Endothelial cell of umbilical vein (primary cell): ENCODE measurements around the gene INPP5A.

Experiments used
- EZH2 ChIP-seq: IDR thresholded peaks from 2 replicates; pipeline ENCODE4 v1.6.1; 2012; ENCODE audit warnings: borderline replicate concordance, low read depth, mild to moderate bottlenecking, moderate library complexity, low read length, inconsistent platforms; ENCODE audit not compliant: severe bottlenecking
- FOS ChIP-seq: IDR thresholded peaks from 2 replicates; pipeline ENCODE4 v1.6.1; 2011; ENCODE audit warnings: mild to moderate bottlenecking, low read length, moderate library complexity, borderline replicate concordance; ENCODE audit not compliant: insufficient read depth
- JUN ChIP-seq: IDR thresholded peaks from 2 replicates; pipeline ENCODE4 v1.6.1; 2011; ENCODE audit warnings: borderline replicate concordance, low read depth; ENCODE audit not compliant: insufficient read length, insufficient read depth
- MYC ChIP-seq: IDR thresholded peaks from one replicate; pipeline ENCODE4 v1.6.1; 2011; ENCODE audit warnings: mild to moderate bottlenecking, low read depth, low read length
- POLR2A ChIP-seq: IDR thresholded peaks from 2 replicates; pipeline ENCODE4 v1.6.1; 2012; ENCODE audit warnings: low read depth, mild to moderate bottlenecking, control low read depth, low read length
- POLR2AphosphoS5 ChIP-seq: IDR thresholded peaks from 2 replicates; pipeline ENCODE4 v1.6.1; 2012; ENCODE audit warnings: low read depth, mild to moderate bottlenecking, control low read depth, low read length, moderate library complexity; ENCODE audit not compliant: insufficient read depth
- TF ChIP-seq, protein P1 (sequence below), 2 donors: IDR thresholded peaks; 1 replicate in 1 of 2; 2 replicates in 1 of 2; pipeline ENCODE4 v1.5.1; 2011; ENCODE audit warnings: low read length in 2 of 2, mild to moderate bottlenecking in 2 of 2, moderate library complexity in 2 of 2, control low read depth in 1 of 2, inconsistent platforms in 1 of 2, low read depth in 1 of 2; ENCODE audit not compliant: insufficient read depth in 1 of 2; ENCODE audit errors: extremely low read depth in 1 of 2

DNA sequence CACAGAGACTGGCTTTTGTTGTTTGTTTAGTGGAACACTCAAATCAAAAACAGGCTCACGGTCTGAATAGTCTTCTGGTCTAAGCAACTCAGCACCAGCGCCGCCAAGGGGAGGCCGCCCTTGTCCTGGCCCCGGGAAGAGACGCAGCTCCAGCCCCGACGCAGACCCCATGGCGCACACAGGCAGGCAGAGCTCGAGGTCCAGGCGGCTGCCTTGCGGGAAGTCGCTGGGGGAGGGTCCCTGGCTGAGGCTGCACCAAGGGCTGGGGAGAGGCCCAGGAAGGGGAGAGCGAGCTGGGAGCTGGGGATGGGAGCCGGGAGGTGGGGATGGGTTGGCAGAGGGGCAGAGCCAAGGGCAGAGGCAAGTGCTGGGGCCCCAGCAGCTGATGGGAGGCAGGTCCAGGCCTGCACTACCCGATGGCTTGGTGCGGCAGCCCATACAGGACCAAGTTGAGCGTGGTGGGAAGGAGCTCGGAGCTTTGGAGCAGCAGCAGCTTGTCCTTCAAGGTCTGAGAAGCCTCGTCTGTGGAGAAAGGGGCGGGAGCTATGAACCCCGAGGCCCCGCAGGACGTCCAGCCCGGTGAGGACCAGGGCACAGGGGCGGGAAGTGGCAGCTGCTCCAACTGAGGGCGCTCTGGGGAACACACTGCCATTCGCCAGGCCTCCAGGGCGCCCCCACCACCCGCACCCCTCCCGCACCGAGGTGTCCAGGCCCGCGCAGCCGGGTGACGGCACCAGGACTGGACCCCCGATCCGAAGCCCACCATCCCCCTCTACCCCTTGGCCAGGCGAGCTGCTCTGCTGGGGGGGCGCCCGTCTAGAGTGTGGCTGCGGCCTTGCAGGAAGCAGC lies 271.0 kb downstream of the INPP5A start:
- TF ChIP-seq, protein P1, sequence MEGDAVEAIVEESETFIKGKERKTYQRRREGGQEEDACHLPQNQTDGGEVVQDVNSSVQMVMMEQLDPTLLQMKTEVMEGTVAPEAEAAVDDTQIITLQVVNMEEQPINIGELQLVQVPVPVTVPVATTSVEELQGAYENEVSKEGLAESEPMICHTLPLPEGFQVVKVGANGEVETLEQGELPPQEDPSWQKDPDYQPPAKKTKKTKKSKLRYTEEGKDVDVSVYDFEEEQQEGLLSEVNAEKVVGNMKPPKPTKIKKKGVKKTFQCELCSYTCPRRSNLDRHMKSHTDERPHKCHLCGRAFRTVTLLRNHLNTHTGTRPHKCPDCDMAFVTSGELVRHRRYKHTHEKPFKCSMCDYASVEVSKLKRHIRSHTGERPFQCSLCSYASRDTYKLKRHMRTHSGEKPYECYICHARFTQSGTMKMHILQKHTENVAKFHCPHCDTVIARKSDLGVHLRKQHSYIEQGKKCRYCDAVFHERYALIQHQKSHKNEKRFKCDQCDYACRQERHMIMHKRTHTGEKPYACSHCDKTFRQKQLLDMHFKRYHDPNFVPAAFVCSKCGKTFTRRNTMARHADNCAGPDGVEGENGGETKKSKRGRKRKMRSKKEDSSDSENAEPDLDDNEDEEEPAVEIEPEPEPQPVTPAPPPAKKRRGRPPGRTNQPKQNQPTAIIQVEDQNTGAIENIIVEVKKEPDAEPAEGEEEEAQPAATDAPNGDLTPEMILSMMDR (IDR thresholded peaks at IDR 0.05; ENCODE audit: extremely low read depth in 1 of 2, insufficient read depth in 1 of 2, low read depth in 1 of 2, low read length in 2 of 2) = no peak
- TF ChIP-seq POLR2A (no peak), POLR2AphosphoS5 (no peak), EZH2 (no peak), MYC (no peak), JUN (no peak), FOS (no peak)
